ENCODE measurements around the gene KRTAP3-1.
"Not testable (repeated sequence)": the region's sequence is repeated elsewhere in the genome, so short reads cannot be mapped to it uniquely, and the experiment has no call there.

KRTAP3-1 gene

GRCh38 chr17:41008811-41009210 lies at the start of gene KRTAP3-1:
Gene KRTAP3-1, minus strand, starts transcription at chr17:41009128. Its CDS starts 54 bp downstream, at chr17:41009074.
- no peak for DNase-seq

- no peak for DNase-seq
These were observed 48.6 kb upstream of the KRTAP3-1 start for GRCh38 chr17:41057547-41057946.

DNA sequence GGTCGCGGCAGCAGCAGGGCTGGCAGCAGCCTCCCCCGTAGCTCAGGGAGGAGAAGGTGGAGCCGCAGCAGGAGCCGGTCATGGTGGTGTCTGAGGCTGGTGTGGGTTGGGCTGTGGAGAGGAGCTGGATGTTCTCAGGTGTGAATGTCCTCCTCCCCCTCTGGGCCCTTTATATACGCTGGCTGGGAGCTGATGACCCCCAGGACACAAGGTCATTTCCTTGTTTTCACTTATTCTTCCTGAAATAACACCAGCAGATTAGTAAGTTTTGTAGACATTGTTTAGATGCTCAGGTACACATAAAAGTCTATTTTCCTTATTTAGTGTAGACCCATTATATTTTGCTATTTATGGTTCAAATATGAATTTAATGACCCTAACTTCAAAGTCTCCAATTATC lies 46.2 kb upstream of the KRTAP3-1 start, which contains the start of gene KRTAP2-2:
TSS of gene KRTAP2-2 (minus strand) at position 101 of the 400 bp plus-strand sequence. CDS start at position 82, 19 bp downstream.
- DNase-seq, result not testable (repeated sequence)

- DNase-seq, result not testable (repeated sequence)
These were observed 45.6 kb upstream of the KRTAP3-1 start for GRCh38 chr17:41054556-41054955.

- DNase-seq, result no peak
These were observed 45.1 kb upstream of the KRTAP3-1 start for GRCh38 chr17:41054025-41054424.

GRCh38 chr17:41052566-41052965 lies 43.6 kb upstream of the KRTAP3-1 start:
- no peak for DNase-seq

DNA sequence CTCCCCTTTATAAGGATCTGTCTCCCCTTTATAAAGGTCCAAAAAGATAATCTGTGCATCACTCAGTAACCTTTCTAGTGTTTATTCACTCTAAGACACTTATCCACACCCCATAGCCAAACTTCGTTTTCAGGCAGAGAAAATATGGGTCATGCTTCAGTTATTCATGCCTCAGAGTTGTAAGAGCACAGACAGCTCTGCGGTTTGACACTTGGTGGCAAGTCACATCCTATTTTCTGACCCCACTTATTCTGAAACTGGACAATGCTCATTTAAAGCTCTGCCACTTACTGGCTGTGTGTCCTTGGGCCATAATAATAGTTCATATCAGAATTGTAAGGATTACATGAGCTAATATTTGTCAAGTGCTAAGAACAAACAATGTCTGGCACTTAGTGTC lies 40.2 kb upstream of the KRTAP3-1 start:
- DNase-seq, result no peak

GRCh38 chr17:41048441-41048840 lies 39.5 kb upstream of the KRTAP3-1 start:
- no peak for DNase-seq

GRCh38 chr17:41046735-41047465 lies 38.0 kb upstream of the KRTAP3-1 start, which contains the start of gene KRTAP2-1:
Gene KRTAP2-1, minus strand, starts transcription at chr17:41047316. Its CDS starts 49 bp downstream, at chr17:41047267.
- not testable (repeated sequence) for DNase-seq

GRCh38 chr17:41042953-41043352 lies 34.0 kb upstream of the KRTAP3-1 start:
- DNase-seq, result no peak

DNA sequence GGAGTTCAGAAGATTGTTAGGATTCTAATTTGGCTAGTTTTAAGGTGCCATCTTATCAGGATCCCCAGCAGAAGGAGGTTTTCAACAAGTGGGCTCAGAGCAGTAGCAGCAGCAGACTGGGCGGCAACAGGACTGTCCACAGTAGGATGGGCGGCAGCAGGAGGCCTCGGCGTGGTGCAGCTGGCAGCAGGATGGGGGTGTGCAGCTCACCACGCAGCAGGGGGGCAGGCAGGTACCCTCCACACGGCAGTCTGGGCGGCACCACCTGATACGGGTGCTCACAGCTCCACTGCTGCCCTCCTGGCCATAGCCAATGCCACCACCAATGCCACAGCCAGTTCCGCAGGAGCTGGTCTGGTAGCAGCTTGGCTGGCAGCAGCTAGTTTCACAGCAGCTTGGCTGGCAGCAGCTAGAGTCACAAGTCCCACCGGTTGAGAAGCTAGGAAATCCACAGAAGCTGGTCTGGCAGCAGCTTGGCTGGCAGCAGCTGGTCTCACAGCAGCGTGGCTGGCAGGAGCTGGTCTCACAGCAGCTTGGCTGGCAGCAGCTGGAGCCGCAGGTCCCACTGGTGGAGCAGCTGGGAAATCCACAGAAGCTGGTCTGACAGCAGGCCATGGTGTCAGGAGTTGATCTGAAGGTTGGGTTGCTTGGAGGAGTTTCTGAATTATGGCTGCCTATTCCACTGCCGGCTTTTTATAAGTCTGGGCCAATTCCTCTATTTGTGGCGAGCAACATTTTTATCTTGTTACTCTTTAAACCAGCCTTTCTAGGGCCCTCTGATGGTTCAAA lies 32.0 kb upstream of the KRTAP3-1 start, which contains the start of gene KRTAP1-1:
TSS of gene KRTAP1-1 (minus strand) at position 668 of the 789 bp plus-strand sequence. CDS start at position 615, 53 bp downstream.
- not testable (repeated sequence) for DNase-seq

- DNase-seq, result no peak
These were observed 29.0 kb upstream of the KRTAP3-1 start for GRCh38 chr17:41037853-41038350.

DNA sequence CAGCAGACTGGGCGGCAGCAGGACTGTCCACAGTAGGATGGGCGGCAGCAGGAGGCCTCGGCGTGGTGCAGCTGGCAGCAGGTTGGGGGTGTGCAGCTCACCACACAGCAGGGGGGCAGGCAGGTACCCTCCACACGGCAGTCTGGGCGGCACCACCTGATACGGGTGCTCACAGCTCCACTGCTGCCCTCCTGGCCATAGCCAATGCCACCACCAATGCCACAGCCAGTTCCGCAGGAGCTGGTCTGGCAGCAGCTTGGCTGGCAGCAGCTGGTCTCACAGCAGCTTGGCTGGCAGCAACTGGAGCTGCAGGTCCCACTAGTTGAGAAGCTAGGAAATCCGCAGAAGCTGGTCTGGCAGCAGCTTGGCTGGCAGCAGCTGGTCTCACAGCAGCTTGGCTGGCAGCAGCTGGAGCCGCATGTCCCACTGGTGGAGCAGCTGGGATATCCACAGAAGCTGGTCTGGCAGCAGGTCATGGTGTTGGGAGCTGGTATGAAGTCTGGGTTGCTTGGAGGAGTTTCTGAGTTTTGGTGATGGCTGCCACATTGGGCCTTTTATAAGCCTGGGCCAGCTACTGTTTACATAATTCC lies 25.5 kb upstream of the KRTAP3-1 start, which contains the start of gene KRTAP1-3:
TSS of gene KRTAP1-3 (minus strand) at position 529 of the 590 bp plus-strand sequence. CDS start at position 476, 53 bp downstream.
- DNase-seq, result not testable (repeated sequence)

- DNase-seq, result no peak
These were observed 20.8 kb upstream of the KRTAP3-1 start, which contains the start of gene KRTAP1-4 for GRCh38 chr17:41029633-41030245. Gene KRTAP1-4, minus strand, starts transcription at chr17:41030195. Its CDS starts 117 bp downstream, at chr17:41030078.

GRCh38 chr17:41026715-41027471 lies 18.0 kb upstream of the KRTAP3-1 start, which contains the start of gene KRTAP1-5:
Gene KRTAP1-5, minus strand, starts transcription at chr17:41027208. Its CDS starts 53 bp downstream, at chr17:41027155.
- DNase-seq, result no peak

DNA sequence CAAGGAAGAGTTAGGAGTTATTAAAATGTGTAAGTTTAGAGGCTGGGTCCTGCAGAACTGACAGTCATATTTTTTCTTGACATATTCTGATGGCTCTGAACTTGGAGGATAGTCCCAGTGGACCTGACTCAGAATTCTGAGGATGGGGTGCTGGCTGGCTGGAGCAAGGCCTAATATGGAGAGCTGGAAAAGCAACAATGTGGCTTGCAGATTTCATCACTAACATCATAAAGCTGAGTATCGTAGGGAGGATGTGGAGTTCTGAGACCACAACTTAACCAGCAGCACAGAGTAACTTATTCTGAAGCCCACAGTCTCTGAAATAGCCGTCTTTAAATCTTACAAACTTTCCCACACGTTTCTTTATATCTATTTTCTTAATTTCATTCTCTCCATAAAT lies 15.8 kb upstream of the KRTAP3-1 start:
- no peak for DNase-seq

DNA sequence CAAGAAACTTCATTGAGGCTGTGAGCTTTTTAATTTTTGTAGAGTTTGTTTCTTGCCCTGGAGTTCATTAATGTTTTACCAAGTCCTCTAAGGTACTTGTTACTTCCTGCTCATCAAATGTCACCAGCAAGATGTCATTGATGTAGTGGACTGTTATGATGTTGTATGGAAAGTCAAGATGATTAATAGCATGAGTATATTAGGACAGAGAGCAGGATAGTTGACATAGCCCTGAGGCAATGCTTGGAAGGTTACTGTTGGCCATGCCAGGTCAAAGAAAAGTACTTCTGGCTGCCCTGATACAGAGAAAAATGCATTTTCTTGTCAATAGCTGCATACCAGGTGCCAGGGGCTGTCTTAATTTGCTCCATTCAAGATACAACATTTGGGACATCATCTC lies 11.4 kb upstream of the KRTAP3-1 start:
- no peak for DNase-seq

- no peak for DNase-seq
These were observed 10.5 kb upstream of the KRTAP3-1 start for GRCh38 chr17:41019415-41019814.

GRCh38 chr17:41018541-41018940 lies 9.6 kb upstream of the KRTAP3-1 start:
- no peak for DNase-seq

DNA sequence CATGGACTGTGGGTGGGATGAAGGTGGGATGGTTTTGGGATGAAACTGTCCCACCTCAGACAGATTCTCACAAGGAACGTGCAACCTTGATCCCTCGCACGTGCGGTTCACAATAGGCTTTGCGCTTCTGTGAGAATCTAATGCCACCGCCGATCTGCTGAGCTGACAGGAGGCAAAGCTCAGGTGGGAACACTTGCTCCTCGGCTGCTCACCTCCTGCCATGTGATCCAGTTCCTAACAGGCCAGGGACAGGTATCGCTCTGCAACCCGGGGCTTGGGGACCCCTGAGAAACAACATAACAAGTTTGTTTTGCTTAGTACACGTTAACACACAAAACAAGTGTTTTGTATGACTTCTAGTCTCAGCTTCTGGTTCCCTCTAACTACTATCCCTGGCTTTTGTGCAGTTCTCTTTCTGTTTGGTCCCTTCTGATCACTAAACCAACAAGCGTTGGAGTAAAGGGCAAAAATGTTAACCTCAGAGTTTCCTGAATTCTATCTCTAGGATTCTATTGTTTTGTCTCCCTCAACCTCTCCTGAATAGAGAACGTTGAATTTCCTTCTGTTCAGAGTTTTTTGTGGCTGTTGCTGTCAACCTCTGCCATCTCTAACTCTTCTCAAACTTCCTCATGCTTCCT lies 7.8 kb upstream of the KRTAP3-1 start:
- no peak for DNase-seq

GRCh38 chr17:41015454-41015853 lies 6.5 kb upstream of the KRTAP3-1 start:
- DNase-seq, result no peak

All from KG1 (cell line).